HL-60 (cell line): ENCODE results near the gene IFITM10.

ENCODE experiments used
- DNase-seq, 2 experiments: peaks; one replicate each; pipeline ENCODE4 v3.0.0-alpha.2; 2010 to 2020; ENCODE audit warnings: low read depth in 1 of 2, low spot score in 1 of 2
- H3K27ac ChIP-seq: fragments of 250-450 bp; sonication (Bioruptor Pico); replicated peaks from 2 replicates; pipeline ENCODE4 v1.5.1; 2020; ENCODE audit warnings: mild to moderate bottlenecking, moderate library complexity
- H3K27me3 ChIP-seq: fragments of 250-450 bp; sonication (Bioruptor Pico); 2 replicates; pipeline ENCODE4 v1.5.1; 2021; ENCODE audit warnings: mild to moderate bottlenecking, moderate library complexity; ENCODE audit not compliant: insufficient read depth, poor library complexity, severe bottlenecking
- H3K4me3 ChIP-seq: replicated peaks from 2 replicates; pipeline ENCODE4 v1.5.1; 2011; ENCODE audit warnings: mild to moderate bottlenecking, control low read depth, low read length; ENCODE audit not compliant: insufficient read depth
- GABPA ChIP-seq: IDR thresholded peaks from 2 replicates; pipeline ENCODE4 v1.6.1; 2012; ENCODE audit warnings: low read depth
- POLR2AphosphoS5 ChIP-seq: IDR thresholded peaks from 2 replicates; pipeline ENCODE4 v1.6.1; 2012; ENCODE audit warnings: low read depth
- REST ChIP-seq: IDR thresholded peaks from 2 replicates; pipeline ENCODE4 v1.6.1; 2012; ENCODE audit warnings: low read depth; ENCODE audit not compliant: insufficient replicate concordance
- SPI1 ChIP-seq: IDR thresholded peaks from 2 replicates; pipeline ENCODE4 v1.6.1; 2012; ENCODE audit warnings: low read depth, mild to moderate bottlenecking, borderline replicate concordance
- TF ChIP-seq, protein P1 (sequence below): IDR thresholded peaks from one replicate; pipeline ENCODE4 v1.5.1; 2011; ENCODE audit warnings: low read length, control low read depth, inconsistent platforms; ENCODE audit not compliant: insufficient read depth

IFITM10 gene

DNA sequence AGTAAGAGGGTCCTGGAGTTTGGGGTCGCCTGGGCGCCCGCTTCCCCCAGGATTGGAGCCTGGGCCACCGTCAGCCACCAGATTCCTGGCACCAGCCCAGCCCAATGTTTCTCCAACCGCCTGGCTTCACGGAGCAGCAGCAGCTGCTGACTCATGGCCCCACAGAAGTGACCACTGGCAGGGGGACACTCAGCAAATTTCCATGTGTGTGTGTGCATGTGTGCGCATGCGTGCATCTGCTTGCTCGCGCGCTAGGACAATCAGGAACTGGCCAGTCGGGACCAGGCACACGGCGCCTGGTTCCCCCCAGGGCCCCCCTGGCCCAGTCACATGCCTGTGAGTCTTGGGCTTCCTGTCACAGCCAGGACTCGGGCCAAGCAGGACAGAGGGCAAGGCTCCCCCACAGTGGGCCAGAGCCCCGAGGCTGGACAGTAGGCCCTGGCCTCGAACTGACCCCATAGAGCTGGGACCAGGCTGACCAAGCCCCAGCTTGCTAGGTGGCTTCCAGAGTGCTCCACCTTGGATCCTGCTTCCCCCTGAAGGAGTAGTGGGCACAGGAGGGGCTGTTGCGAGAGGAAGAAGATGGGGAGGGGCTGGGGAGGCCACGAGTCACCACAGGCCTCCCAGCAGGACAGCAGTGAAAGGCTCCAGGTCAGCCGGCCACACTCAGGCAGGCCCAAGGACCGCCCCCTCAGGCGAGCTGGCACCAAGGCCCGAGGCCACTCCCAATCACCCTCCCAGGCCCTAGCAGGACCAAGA is 10.1 kb upstream of the IFITM10 start:
- peak overlapping the region; percentile 79 for H3K27ac ChIP-seq

DNA sequence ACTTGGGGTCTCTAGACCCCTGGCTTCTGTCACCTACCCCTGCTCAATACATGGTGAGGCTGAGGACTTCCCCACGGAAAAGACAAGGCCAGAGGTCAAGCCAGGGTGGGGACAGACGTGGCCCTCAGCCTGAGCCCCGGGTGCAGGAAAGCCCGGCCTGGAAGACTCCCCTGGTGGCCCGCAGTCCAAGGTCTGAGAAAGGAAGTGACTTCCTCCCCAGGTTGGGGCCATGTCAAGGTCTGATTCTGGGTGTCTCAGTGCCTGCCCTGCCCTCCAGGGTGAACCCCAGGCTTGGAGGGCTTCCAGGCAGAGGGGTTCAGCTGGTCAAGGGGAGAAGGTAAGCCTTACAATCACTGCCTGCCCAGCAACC is 9.4 kb upstream of the IFITM10 start:
- Histone ChIP-seq H3K4me3 (no peak overlapping the region), H3K27me3 (no peaks in the 10 kb centered on the region), H3K27ac (peak overlapping the region; percentile 79)
- DNase-seq: no peak
- no peak; the same call in 1 of the 2 replicates for TF ChIP-seq POLR2AphosphoS5
- TF ChIP-seq, protein P1, sequence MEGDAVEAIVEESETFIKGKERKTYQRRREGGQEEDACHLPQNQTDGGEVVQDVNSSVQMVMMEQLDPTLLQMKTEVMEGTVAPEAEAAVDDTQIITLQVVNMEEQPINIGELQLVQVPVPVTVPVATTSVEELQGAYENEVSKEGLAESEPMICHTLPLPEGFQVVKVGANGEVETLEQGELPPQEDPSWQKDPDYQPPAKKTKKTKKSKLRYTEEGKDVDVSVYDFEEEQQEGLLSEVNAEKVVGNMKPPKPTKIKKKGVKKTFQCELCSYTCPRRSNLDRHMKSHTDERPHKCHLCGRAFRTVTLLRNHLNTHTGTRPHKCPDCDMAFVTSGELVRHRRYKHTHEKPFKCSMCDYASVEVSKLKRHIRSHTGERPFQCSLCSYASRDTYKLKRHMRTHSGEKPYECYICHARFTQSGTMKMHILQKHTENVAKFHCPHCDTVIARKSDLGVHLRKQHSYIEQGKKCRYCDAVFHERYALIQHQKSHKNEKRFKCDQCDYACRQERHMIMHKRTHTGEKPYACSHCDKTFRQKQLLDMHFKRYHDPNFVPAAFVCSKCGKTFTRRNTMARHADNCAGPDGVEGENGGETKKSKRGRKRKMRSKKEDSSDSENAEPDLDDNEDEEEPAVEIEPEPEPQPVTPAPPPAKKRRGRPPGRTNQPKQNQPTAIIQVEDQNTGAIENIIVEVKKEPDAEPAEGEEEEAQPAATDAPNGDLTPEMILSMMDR: no peak
- TF ChIP-seq SPI1: peak; percentile 69
- no peak for TF ChIP-seq GABPA
- TF ChIP-seq REST: no peak

More for the DNA sequence above, 10.1 kb upstream of the IFITM10 start:
- peak overlapping the region; percentile 1; the same call in 1 of the 2 replicates for H3K4me3 ChIP-seq
- no peak for TF ChIP-seq SPI1
- no peak for TF ChIP-seq REST
- no peak for TF ChIP-seq GABPA
- TF ChIP-seq, protein P1: no peak
- no peak for TF ChIP-seq POLR2AphosphoS5
- DNase-seq: no peak
- no peaks in the 10 kb centered on the region for H3K27me3 ChIP-seq

GRCh38 chr11:1759151-1759850 is 8.9 kb upstream of the IFITM10 start:
- TF ChIP-seq POLR2AphosphoS5: peak; percentile 19; the same call in 1 of the 2 replicates
- TF ChIP-seq GABPA: no peak
- Histone ChIP-seq H3K4me3 (no peak overlapping the region), H3K27ac (peak overlapping the region; percentile 79), H3K27me3 (no peaks in the 10 kb centered on the region)
- DNase-seq: no peak

DNA sequence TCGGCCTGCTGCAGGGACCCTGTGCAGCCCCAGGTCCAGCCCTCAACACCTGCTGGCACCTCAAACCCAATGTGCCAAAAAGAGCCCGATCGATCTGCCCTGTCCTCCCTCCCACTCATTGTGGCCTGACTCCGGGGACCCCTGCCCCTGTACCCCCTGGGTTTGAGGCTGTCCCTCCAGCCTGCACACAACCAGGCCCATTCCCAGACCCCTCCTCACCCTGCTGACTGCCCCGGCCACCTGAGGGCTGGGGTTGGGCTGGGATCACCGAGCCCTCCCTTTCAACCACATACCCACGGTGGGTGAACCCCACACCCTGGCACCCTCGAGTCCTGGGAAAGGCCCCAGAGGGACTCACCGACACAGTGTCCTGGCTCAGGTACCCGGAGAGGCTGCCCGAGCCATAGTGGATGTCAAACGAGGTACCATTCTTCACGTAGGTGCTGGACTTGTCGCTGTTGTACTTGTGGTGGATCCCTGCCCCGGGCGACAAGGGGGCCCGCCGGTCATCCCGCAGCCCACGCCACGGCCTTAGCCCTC is 8.3 kb upstream of the IFITM10 start:
- H3K4me3 ChIP-seq: no peak overlapping the region
- peak overlapping the region; percentile 79 for H3K27ac ChIP-seq
- TF ChIP-seq, protein P1: no peak
- no peak for TF ChIP-seq REST
- TF ChIP-seq GABPA: no peak
- no peak for TF ChIP-seq SPI1
- TF ChIP-seq POLR2AphosphoS5: no peak

More for the DNA sequence above, 8.3 kb upstream of the IFITM10 start:
- no peaks in the 10 kb centered on the region for H3K27me3 ChIP-seq
- DNase-seq: no peak
